ENCODE results near the gene NSUN7. TPM values are rescaled to one million over a fixed set of nuclear protein-coding genes. Genes with fewer than 3 reads are reported as not detected.

NSUN7 gene
- total and polyA plus RNA-seq, 3 donors from 2014 or later: 18.7 to 41.1 (median 33.3) TPM

- Histone ChIP-seq H3K4me3 (no peak overlapping the region), H3K4me1 (peaks cover 8% of the 10 kb centered on the region), H3K27ac (no peak overlapping the region), H3K27me3 (no peaks in the 10 kb centered on the region), H3K36me3 (ENCODE audit: low read depth, missing control alignments) (no peaks in the 10 kb centered on the region), H3K9me3 (no peaks in the 10 kb centered on the region)
- intact Hi-C loops (cut with DNase I; ENCODE audit: low total_unique reads): no loop called here
- WGBS, 2 donors: 59 to 65% methylated on average over 14 of the region's 14 CpGs
- no peak for TF ChIP-seq POLR2A (IDR thresholded peaks at IDR 0.05)
- TF ChIP-seq, protein P1, sequence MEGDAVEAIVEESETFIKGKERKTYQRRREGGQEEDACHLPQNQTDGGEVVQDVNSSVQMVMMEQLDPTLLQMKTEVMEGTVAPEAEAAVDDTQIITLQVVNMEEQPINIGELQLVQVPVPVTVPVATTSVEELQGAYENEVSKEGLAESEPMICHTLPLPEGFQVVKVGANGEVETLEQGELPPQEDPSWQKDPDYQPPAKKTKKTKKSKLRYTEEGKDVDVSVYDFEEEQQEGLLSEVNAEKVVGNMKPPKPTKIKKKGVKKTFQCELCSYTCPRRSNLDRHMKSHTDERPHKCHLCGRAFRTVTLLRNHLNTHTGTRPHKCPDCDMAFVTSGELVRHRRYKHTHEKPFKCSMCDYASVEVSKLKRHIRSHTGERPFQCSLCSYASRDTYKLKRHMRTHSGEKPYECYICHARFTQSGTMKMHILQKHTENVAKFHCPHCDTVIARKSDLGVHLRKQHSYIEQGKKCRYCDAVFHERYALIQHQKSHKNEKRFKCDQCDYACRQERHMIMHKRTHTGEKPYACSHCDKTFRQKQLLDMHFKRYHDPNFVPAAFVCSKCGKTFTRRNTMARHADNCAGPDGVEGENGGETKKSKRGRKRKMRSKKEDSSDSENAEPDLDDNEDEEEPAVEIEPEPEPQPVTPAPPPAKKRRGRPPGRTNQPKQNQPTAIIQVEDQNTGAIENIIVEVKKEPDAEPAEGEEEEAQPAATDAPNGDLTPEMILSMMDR (IDR thresholded peaks at IDR 0.05): no peak
- DNase-seq: no peak
These were observed 93.1 kb downstream of the NSUN7 start for GRCh38 chr4:40842725-40843423.

GRCh38 chr4:40843696-40844095 is 93.9 kb downstream of the NSUN7 start:
- H3K27me3 ChIP-seq: no peaks in the 10 kb centered on the region
- H3K27ac ChIP-seq: no peak overlapping the region
- DNase-seq: no peak
- no peaks in the 10 kb centered on the region for H3K36me3 ChIP-seq (ENCODE audit: low read depth, missing control alignments)
- intact Hi-C loops (cut with DNase I; ENCODE audit: low total_unique reads): no loop called here
- H3K4me3 ChIP-seq: no peak overlapping the region
- no peak for TF ChIP-seq POLR2A (IDR thresholded peaks at IDR 0.05)
- TF ChIP-seq, protein P1 (IDR thresholded peaks at IDR 0.05): no peak
- no peaks in the 10 kb centered on the region for H3K9me3 ChIP-seq
- peaks cover 12% of the 10 kb centered on the region for H3K4me1 ChIP-seq
- WGBS, 2 donors: 73 to 93% methylated on average over 1 of the region's 1 CpG

GRCh38 chr4:40844261-40844660 is 94.5 kb downstream of the NSUN7 start:
- TF ChIP-seq POLR2A (IDR thresholded peaks at IDR 0.05): no peak
- TF ChIP-seq, protein P1 (IDR thresholded peaks at IDR 0.05): no peak
- DNase-seq: no peak
- H3K4me3 ChIP-seq: no peak overlapping the region
- intact Hi-C loops (cut with DNase I; ENCODE audit: low total_unique reads): no loop called here
- H3K27me3 ChIP-seq: no peaks in the 10 kb centered on the region
- 68 to 86% methylated on average over 6 of the region's 6 CpGs for WGBS, 2 donors
- no peak overlapping the region for H3K27ac ChIP-seq
- peaks cover 15% of the 10 kb centered on the region for H3K4me1 ChIP-seq
- no peaks in the 10 kb centered on the region for H3K36me3 ChIP-seq (ENCODE audit: low read depth, missing control alignments)
- no peaks in the 10 kb centered on the region for H3K9me3 ChIP-seq

- H3K27me3 ChIP-seq: no peaks in the 10 kb centered on the region
- no peaks in the 10 kb centered on the region for H3K9me3 ChIP-seq
- WGBS, 2 donors: 53 to 65% methylated on average over 10 of the region's 10 CpGs
- no peak for DNase-seq
- no peak overlapping the region for H3K4me3 ChIP-seq
- intact Hi-C loops (cut with DNase I; ENCODE audit: low total_unique reads): loop anchor here (5.0 kb wide), 1 partner anchor 103 kb away; no protein-coding TSS in a partner anchor
- no peak for TF ChIP-seq POLR2A (IDR thresholded peaks at IDR 0.05)
- TF ChIP-seq, protein P1 (IDR thresholded peaks at IDR 0.05): no peak
- H3K36me3 ChIP-seq (ENCODE audit: low read depth, missing control alignments): no peaks in the 10 kb centered on the region
- H3K27ac ChIP-seq: no peak overlapping the region
- H3K4me1 ChIP-seq: peaks cover 15% of the 10 kb centered on the region
These were observed 95.5 kb downstream of the NSUN7 start for GRCh38 chr4:40845154-40845835.

Measured in testis (tissue), 3 donors.